Renal pelvis (tissue), 3 donors: ENCODE measurements around the gene CCDC54. TPM values are rescaled to one million over a fixed set of nuclear protein-coding genes. Genes with fewer than 3 reads are reported as not detected.

Experiments
- polyA plus RNA-seq, 3 donors: library from polyadenylated mRNA; unstranded; fragments of 120-200 nt; gene quantifications; one replicate each; pipeline ENCODE4 v1.2.1, GENCODE V29; 2013; ENCODE audit not compliant: insufficient read length in 3 of 3

CCDC54 gene
- polyA plus RNA-seq, 3 donors, result 0.06 to 0.15 TPM; not detected in 1

Other genes with a start within 250 kb of the CCDC54 start
- 10 to 100 TPM; 64.8 to 67.1 (median 65.2) TPM for gene BBX, start 145.5 kb downstream of the CCDC54 start, polyA plus RNA-seq